COLO829 (cell line): Measurements from ENCODE around the gene SH3BP4.

ENCODE experiments used
- DNase-seq: peaks from one replicate; pipeline ENCODE4 v3.0.0; 2012; ENCODE audit warnings: low spot score

The SH3BP4 gene, protein sequence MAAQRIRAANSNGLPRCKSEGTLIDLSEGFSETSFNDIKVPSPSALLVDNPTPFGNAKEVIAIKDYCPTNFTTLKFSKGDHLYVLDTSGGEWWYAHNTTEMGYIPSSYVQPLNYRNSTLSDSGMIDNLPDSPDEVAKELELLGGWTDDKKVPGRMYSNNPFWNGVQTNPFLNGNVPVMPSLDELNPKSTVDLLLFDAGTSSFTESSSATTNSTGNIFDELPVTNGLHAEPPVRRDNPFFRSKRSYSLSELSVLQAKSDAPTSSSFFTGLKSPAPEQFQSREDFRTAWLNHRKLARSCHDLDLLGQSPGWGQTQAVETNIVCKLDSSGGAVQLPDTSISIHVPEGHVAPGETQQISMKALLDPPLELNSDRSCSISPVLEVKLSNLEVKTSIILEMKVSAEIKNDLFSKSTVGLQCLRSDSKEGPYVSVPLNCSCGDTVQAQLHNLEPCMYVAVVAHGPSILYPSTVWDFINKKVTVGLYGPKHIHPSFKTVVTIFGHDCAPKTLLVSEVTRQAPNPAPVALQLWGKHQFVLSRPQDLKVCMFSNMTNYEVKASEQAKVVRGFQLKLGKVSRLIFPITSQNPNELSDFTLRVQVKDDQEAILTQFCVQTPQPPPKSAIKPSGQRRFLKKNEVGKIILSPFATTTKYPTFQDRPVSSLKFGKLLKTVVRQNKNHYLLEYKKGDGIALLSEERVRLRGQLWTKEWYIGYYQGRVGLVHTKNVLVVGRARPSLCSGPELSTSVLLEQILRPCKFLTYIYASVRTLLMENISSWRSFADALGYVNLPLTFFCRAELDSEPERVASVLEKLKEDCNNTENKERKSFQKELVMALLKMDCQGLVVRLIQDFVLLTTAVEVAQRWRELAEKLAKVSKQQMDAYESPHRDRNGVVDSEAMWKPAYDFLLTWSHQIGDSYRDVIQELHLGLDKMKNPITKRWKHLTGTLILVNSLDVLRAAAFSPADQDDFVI

GRCh38 chr2:234951664-234952269 is at the start of gene SH3BP4:
Gene SH3BP4 (plus strand): TSS chr2:234952017. CDS start chr2:235035003, 82,986 bp downstream.
- peak; percentile 69 for DNase-seq

DNA sequence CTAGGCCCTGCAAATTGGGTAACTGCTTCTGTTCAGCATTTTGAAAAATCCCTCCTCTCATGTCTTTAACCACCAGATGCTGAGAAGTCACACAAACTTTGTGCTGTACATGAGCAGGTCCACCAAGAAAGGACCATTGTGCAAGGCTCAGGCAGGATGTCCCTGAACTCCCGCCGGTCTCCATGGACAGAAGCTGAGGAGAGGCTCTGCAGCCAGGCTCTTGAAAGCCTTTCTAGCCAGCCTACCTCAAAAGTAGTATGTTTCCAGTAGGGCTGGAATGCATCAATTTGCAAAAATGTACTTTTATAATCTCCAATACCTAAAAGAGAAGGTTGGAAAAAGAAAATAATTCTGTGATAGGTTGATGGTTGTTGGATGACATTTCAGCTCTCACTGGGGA is 47.0 kb upstream of the SH3BP4 start:
- DNase-seq: no peak

DNA sequence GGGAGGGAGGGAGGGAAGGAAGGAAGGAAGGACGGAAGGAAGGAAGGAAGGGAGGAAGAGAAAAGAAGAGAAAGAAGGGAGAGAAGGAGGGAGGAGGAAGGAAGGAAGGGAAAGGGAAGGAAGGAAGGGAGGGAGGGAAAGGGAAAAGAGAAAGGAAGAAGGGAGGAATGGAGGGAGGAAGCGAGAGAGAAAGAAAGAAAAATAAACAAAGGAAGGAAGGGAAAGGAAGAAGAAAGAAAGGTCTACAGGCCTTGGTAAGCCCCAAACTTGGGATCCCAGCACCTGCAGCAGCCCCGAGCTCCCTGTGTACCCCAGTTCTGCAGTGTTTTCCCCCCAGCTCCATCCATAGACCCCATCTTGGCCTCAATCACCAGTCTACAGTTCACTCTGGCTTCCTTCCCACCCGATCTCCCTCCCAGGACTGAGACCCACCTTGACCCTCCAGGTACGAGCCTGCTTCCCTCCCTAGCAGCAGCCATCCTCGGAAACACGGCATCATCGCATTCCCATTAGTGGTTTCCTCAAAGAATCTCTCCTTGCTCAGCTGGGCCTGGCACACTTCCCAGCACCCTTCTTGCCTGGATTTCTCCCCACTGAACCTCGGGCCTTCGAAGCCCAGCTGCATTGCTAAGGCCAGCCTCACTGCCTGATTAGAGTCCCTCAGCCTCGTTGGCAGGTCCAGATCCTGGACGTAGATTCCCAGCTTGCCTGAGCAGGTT is 46.1 kb upstream of the SH3BP4 start:
- DNase-seq: no peak

GRCh38 chr2:234910186-234910679 is 41.6 kb upstream of the SH3BP4 start:
- no peak for DNase-seq

- peak; percentile 30 for DNase-seq
These were observed 40.5 kb upstream of the SH3BP4 start for GRCh38 chr2:234911271-234911670.

DNA sequence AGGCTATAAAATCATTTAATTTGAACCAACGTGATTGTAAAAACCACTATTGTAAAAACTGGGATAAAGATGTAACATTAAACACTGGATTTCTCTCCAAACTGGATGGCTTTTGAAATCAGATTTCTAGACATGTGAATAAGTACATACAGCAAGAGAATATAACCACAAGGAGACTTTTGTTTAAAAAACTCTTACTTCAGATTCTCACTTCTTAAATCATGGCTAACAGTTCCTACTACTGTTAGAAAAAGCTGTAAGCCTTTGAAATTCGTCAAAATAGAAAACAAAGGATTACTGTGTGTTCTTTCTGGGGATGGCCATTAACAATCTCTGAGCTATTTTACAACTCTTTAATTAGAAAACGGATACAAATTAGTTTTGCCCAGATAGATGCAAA is 39.4 kb upstream of the SH3BP4 start:
- DNase-seq: peak; percentile 67

GRCh38 chr2:234913208-234913626 is 38.6 kb upstream of the SH3BP4 start:
- DNase-seq: no peak

- DNase-seq: no peak
These were observed 37.3 kb upstream of the SH3BP4 start for GRCh38 chr2:234914371-234915154.

DNA sequence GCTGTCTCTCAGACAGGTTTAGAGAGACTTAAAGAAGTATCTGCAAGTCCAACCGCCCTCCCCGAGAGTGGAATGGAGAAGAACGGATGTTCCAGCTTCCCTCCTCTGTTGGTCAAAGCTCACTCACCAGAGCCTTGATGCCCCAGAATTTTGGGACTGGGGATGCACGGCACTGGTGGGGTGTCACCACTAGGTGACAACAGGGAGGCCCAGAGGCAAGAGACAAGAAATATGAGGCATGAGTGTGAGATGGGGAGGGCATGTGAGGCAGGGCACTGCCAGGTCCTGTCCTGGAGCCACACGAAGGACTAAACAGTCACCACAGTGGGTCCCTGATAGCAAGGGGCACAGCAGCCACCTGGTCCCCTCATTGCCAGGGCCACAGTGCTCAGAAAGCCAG is 35.1 kb upstream of the SH3BP4 start:
- DNase-seq: no peak

DNA sequence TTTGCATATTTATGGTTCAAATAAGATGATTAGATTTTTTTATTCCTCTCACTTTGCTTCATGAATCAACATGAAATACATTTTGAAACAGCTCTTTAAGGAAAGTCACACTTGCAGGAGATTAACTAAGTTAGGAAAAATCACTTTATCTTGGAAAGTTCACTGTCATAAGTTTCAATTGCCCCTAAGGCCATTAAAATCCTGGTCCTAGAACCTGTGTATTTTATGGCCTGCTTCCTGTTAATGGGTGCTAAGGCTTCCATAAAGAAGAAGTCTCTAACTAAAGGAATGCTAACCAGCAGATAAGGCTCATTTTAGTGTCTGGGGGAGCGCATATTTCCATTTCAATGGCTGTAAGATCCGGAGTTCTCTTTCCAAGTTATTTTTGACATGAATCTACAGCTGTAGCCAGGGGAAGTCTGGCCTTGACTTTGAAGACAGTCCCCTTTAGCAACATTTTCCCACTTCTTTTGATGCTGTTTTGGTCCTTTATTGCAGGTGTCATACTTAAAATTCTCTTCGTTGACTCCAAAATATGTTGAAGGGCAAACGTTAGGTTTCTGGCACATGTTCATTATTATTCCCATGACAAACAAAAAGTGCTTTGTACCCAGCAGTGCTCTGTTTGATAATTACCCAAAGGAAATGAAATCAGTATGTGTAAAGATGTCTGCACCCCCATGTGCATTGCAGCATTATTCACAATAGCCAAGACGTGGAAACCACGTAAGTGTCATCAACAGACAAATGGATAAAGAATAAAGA is 34.4 kb upstream of the SH3BP4 start:
- peak; percentile 25 for DNase-seq

DNA sequence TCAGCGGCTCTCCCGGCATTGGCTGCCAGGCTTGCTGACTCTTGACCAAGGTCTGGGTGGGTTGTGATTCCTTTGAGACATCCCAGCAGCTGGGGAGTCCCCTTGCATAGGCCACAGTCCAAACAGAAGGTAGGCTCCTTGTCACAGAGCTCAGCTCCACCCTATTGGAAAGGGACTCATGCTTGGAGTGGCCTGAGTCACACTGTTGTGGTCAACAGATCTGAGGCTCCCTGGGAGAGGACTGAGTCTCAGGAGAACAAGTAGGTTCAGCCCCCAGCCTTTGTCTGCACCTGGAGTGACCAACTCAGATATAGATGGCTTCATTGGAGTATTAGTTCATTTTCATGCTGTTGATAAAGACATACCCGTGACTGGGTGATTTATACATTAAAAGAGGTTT is 32.1 kb upstream of the SH3BP4 start:
- DNase-seq: no peak

- no peak for DNase-seq
These were observed 31.0 kb upstream of the SH3BP4 start for GRCh38 chr2:234920836-234921235.

GRCh38 chr2:234929002-234929401 is 22.8 kb upstream of the SH3BP4 start:
- DNase-seq: no peak

GRCh38 chr2:234930397-234930796 is 21.4 kb upstream of the SH3BP4 start:
- DNase-seq: no peak

- DNase-seq: no peak
These were observed 20.4 kb upstream of the SH3BP4 start for GRCh38 chr2:234931371-234931770.

GRCh38 chr2:234932591-234933168 is 19.1 kb upstream of the SH3BP4 start:
- DNase-seq: no peak

DNA sequence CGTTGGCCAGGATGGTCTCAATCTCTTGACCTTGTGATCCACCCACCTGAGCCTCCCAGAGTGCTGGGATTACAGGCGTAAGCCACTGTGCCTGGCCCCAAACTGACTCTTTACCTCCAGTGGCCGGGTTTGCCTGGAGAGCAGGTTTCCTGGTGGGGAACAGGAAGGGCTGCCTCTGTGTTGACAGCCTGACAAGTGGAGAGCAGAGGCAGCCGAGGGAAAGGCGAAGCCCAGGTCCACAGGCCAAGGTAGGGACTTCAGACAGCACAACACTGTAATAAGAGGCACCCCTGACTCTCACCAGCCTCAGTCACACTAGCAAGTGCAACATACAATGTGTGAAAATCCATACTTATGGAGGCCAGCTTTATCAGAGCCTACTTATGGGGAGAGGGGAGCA is 16.5 kb upstream of the SH3BP4 start:
- DNase-seq: no peak

DNA sequence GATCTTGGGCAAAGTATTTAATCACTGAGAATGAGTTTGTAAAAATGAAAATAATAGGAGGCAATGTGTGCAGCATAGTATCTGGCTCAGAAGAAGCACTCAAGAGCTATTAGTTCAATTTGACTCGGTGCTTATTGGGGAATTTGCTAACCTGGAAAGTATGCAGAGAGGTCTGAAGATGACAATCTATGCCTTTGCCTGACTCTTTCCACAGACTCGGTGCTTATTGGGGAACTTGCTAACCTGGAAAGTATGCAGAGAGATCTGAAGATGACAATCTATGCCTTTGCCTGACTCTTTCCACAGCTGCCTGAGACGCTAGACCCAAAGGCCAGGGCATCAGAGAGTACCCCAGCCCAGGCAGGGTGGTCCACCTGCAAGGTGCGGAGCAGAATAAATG is 12.2 kb upstream of the SH3BP4 start:
- no peak for DNase-seq

DNA sequence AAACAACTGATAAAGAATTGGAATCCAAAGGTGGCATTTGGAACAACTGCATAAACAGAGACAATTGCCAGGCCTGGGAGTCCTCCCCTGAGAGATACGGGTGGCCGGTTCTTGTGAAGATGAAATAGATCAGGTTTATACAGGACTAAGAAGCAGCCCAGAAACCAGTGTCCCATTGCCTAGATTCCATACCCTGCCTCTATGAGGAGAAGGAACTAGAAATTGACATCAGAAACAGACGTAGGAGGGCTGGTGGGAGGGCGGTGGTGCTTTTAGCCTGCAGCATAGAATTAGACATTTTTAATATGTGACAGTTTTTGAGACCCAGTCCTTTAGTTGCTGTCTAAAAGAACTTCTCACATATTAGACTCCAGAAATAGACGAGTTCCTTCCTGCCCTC is 11.8 kb upstream of the SH3BP4 start:
- no peak for DNase-seq

- DNase-seq: no peak
These were observed 11.3 kb upstream of the SH3BP4 start for GRCh38 chr2:234940527-234940926.
